Activated naive CD8-positive, alpha-beta T cell treated with anti-CD3 and anti-CD28 coated beads, Interleukin-2, amount 10 ng/mL, durations not matched to agents 7 days and 5 days (primary cell): ENCODE measurements around the gene VSTM4. TPM values are rescaled to one million over a fixed set of nuclear protein-coding genes. Genes with fewer than 3 reads are reported as not detected.

ENCODE experiments used
- ATAC-seq: fragments of 150-1000 bp; cut with Tn5 transposase; one replicate; pipeline ENCODE4 v1.10.0; 2021; ENCODE audit warnings: low read depth, moderate library complexity
- POLR2A ChIA-PET: fragments of 350-600 bp; sonication (Branson Sonifier 250); formaldehyde crosslinking; loops from one replicate; lab custom pipeline; 2021; ENCODE audit warnings: antibody characterized with exemption; lab: Charles Lee
- DNase-seq: peaks from one replicate; pipeline ENCODE4 v3.0.0; 2021
- H3K27ac Mint-ChIP-seq: one replicate; pipeline ENCODE4 v1.8.0; 2022; ENCODE audit warnings: mild to moderate bottlenecking, mixed read lengths
- H3K27me3 Mint-ChIP-seq: one replicate; pipeline ENCODE4 v1.8.0; 2022; ENCODE audit warnings: mild to moderate bottlenecking, moderate library complexity, mixed read lengths
- H3K36me3 Mint-ChIP-seq: one replicate; pipeline ENCODE4 v1.8.0; 2021; ENCODE audit warnings: mild to moderate bottlenecking, mixed read lengths
- H3K4me1 Mint-ChIP-seq: one replicate; pipeline ENCODE4 v1.8.0; 2021; ENCODE audit warnings: mixed read lengths
- H3K4me3 Mint-ChIP-seq: one replicate; pipeline ENCODE4 v1.8.0; 2022; ENCODE audit warnings: mild to moderate bottlenecking, moderate library complexity, mixed read lengths
- H3K9me3 Mint-ChIP-seq: one replicate; pipeline ENCODE4 v1.8.0; 2021; ENCODE audit warnings: mixed read lengths
- total RNA-seq, 2 experiments: library from RNA; stranded (reverse); gene quantifications; one replicate each; pipeline ENCODE4 v1.2.3, GENCODE V29; 2021

The VSTM4 gene
- total RNA-seq, 2 experiments from 2014 or later, result not detected

DNA sequence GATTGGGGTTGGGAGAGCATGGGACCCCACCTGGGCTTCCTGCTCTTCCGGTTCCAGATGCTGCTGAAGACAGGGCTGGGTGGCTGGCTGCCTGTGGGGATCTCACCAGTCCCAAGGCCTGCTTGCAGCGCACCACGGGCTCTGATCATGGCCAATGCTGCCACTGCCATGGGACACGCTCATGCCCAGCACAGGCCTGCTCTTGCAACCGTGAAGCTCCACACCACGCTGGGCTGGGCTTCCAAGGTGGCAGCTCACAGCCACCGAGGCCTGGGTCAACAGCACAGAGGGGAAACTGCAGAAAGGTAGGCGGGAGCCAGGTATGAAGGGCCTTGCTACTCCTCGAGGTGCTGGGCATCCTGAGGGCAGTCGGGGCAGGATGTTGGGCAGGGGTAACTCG lies 103.6 kb downstream of the VSTM4 start:
- Mint-ChIP-seq H3K27ac (no peak overlapping the region), H3K36me3 (no peaks in the 10 kb centered on the region), H3K4me1 (no peaks in the 10 kb centered on the region), H3K9me3 (no peaks in the 10 kb centered on the region), H3K4me3 (no peak overlapping the region), H3K27me3 (peaks cover 4% of the 10 kb centered on the region)
- DNase-seq, result no peak
- POLR2A ChIA-PET, result no interaction called here
- no peak for ATAC-seq

GRCh38 chr10:49010865-49011264 lies 104.5 kb downstream of the VSTM4 start:
- no peak overlapping the region for H3K27ac Mint-ChIP-seq
- POLR2A ChIA-PET, result no interaction called here
- no peaks in the 10 kb centered on the region for H3K9me3 Mint-ChIP-seq
- ATAC-seq (no peak), DNase-seq (no peak)
- no peak overlapping the region for H3K4me3 Mint-ChIP-seq
- H3K4me1 Mint-ChIP-seq, result no peaks in the 10 kb centered on the region
- peaks cover 4% of the 10 kb centered on the region for H3K27me3 Mint-ChIP-seq
- no peaks in the 10 kb centered on the region for H3K36me3 Mint-ChIP-seq

GRCh38 chr10:49010295-49010694 lies 105.0 kb downstream of the VSTM4 start:
- Mint-ChIP-seq H3K27me3 (peaks cover 4% of the 10 kb centered on the region), H3K9me3 (no peaks in the 10 kb centered on the region), H3K27ac (no peak overlapping the region), H3K36me3 (no peaks in the 10 kb centered on the region), H3K4me1 (no peaks in the 10 kb centered on the region), H3K4me3 (no peak overlapping the region)
- DNase-seq (no peak), ATAC-seq (no peak)
- POLR2A ChIA-PET, result no interaction called here

- Mint-ChIP-seq H3K4me3 (no peak overlapping the region), H3K9me3 (no peaks in the 10 kb centered on the region), H3K4me1 (no peaks in the 10 kb centered on the region), H3K36me3 (no peaks in the 10 kb centered on the region), H3K27me3 (peaks cover 1% of the 10 kb centered on the region), H3K27ac (no peak overlapping the region)
- DNase-seq, result no peak
- ATAC-seq, result no peak
- POLR2A ChIA-PET, result no interaction called here
These were observed 105.9 kb downstream of the VSTM4 start for GRCh38 chr10:49009199-49009979.

DNA sequence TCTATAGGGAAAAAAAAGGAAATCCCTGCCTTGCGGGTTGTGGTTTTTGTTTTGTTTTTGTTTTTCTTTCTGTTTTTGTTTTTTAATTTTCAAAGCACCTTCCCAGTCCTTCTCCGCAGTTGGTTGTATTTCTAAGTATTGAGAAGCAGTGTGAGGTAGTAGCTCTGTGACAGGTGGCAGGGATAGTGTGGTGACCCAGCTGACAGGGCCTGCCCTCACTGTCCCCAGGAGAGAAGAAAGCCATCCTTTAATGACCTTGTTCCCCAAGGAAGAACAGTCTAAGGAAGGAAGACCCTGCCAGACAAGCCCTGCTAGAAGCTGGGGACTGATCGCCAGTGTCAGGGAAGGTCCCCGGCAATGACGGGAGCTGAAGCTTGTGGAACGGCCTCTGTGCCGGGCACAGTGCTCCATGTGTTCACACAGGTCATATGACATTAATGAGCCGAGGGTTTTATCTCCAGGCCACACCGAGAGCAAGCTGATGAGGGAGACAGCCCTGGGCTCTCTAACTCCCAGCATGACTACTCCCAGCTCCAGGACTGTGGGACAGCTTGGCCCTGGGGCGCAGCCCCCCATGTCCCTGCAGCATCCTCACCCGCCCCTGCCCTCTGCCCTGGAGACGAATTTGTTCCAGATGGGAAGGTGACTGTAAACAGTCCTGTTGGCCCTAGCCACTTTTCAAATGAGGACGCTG lies 106.7 kb downstream of the VSTM4 start:
- no peak overlapping the region for H3K4me3 Mint-ChIP-seq
- POLR2A ChIA-PET, result no interaction called here
- H3K4me1 Mint-ChIP-seq, result no peaks in the 10 kb centered on the region
- H3K27ac Mint-ChIP-seq, result no peak overlapping the region
- H3K36me3 Mint-ChIP-seq, result no peaks in the 10 kb centered on the region
- DNase-seq (no peak), ATAC-seq (no peak)
- H3K27me3 Mint-ChIP-seq, result peaks cover 1% of the 10 kb centered on the region
- H3K9me3 Mint-ChIP-seq, result no peaks in the 10 kb centered on the region

DNA sequence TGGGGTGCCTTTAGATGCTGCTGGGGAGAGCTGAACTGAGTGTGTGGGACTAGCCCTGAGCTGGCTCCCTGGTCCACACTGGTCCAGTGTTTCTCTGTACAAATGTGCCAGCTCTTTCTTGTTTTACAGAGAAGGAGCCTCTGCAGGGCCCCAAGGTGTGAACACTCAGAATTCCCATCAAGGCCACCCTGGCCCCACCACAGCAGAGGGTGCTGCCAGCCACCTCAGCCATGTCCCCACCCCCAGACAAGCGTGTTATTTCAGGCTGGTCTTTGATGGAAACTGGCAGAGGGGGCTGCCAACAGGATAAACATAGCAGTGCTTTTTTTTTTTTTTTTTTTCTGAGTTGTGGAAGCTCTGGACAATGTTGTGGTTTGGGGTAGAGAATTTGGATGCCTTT lies 107.2 kb downstream of the VSTM4 start:
- DNase-seq (no peak), ATAC-seq (no peak)
- H3K27me3 Mint-ChIP-seq, result peaks cover 1% of the 10 kb centered on the region
- POLR2A ChIA-PET, result no interaction called here
- no peaks in the 10 kb centered on the region for H3K36me3 Mint-ChIP-seq
- no peak overlapping the region for H3K27ac Mint-ChIP-seq
- no peak overlapping the region for H3K4me3 Mint-ChIP-seq
- no peaks in the 10 kb centered on the region for H3K9me3 Mint-ChIP-seq
- no peaks in the 10 kb centered on the region for H3K4me1 Mint-ChIP-seq

GRCh38 chr10:49007129-49007528 lies 108.2 kb downstream of the VSTM4 start:
- DNase-seq, result no peak
- Mint-ChIP-seq H3K36me3 (no peaks in the 10 kb centered on the region), H3K9me3 (no peaks in the 10 kb centered on the region), H3K4me3 (no peak overlapping the region), H3K4me1 (no peaks in the 10 kb centered on the region), H3K27me3 (peaks cover 1% of the 10 kb centered on the region), H3K27ac (no peak overlapping the region)
- POLR2A ChIA-PET, result no interaction called here
- no peak for ATAC-seq

DNA sequence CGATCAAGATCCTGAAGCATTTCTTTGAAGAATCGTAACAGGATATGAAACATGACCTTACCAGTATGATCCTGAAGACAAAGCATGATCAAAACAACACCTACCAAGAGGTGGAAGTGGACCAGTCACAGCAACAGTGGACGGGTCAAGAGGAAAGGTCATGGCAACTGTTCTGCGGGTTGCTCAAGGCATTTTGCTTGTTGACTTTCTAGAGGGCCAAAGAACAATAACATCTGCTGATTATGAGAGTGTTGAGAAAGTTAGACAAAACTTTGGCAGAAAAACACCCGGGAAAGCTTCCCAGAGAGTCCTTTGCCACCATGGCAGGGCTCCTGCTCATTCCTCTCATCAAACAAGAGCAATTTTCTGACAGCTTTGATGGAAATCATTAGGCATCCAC lies 110.1 kb downstream of the VSTM4 start:
- no peaks in the 10 kb centered on the region for H3K36me3 Mint-ChIP-seq
- H3K4me3 Mint-ChIP-seq, result no peak overlapping the region
- no peak overlapping the region for H3K27ac Mint-ChIP-seq
- POLR2A ChIA-PET, result no interaction called here
- DNase-seq, result no peak
- no peaks in the 10 kb centered on the region for H3K9me3 Mint-ChIP-seq
- H3K27me3 Mint-ChIP-seq, result peaks cover 1% of the 10 kb centered on the region
- H3K4me1 Mint-ChIP-seq, result no peaks in the 10 kb centered on the region
- ATAC-seq, result no peak

DNA sequence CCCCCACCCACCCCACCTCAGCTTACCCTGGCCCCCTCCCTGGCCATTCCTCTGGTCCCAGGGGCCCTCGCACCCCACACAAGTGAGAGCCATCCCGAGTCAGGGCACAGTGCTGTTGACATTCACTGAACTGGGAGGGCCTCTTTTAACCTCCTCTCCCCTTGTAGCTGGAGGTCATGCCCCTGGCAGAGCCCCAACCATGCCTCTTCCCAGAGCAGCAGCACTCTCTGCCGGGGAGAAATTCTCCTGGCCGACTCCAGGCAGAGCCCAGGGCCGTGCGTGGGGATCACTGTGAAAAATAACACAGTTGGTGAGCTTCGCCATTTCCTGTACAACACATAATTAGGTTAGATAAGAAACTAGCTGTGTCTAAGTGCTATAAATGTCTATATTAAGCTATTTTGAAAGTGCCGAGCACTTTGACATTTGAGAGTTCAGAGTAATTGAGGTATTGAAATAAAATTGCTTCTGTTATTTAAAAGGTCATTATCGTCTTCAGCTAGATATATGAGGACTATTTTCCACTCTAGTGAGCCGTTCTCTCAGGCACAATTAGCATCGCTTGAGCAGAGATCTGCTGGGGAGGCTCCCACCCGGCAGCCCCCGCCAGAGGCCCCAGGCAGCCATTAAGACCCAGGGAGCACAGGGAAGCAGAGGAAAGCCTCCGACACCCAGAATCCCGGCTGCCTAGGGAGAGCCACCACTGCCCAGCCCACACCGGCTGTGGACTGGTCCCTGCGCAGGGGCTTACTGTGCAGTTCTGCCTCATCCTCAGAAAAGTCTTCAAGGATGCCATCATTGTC lies 113.3 kb downstream of the VSTM4 start:
- Mint-ChIP-seq H3K9me3 (no peaks in the 10 kb centered on the region), H3K36me3 (no peaks in the 10 kb centered on the region), H3K4me1 (no peaks in the 10 kb centered on the region), H3K4me3 (no peak overlapping the region), H3K27ac (no peak overlapping the region), H3K27me3 (no peaks in the 10 kb centered on the region)
- DNase-seq (no peak), ATAC-seq (no peak)
- POLR2A ChIA-PET, result no interaction called here

- Mint-ChIP-seq H3K9me3 (no peaks in the 10 kb centered on the region), H3K4me3 (no peak overlapping the region), H3K36me3 (no peaks in the 10 kb centered on the region), H3K27me3 (no peaks in the 10 kb centered on the region), H3K27ac (no peak overlapping the region), H3K4me1 (no peaks in the 10 kb centered on the region)
- no peak for ATAC-seq
- POLR2A ChIA-PET, result no interaction called here
- no peak for DNase-seq
These were observed 113.9 kb downstream of the VSTM4 start for GRCh38 chr10:49001402-49001801.

DNA sequence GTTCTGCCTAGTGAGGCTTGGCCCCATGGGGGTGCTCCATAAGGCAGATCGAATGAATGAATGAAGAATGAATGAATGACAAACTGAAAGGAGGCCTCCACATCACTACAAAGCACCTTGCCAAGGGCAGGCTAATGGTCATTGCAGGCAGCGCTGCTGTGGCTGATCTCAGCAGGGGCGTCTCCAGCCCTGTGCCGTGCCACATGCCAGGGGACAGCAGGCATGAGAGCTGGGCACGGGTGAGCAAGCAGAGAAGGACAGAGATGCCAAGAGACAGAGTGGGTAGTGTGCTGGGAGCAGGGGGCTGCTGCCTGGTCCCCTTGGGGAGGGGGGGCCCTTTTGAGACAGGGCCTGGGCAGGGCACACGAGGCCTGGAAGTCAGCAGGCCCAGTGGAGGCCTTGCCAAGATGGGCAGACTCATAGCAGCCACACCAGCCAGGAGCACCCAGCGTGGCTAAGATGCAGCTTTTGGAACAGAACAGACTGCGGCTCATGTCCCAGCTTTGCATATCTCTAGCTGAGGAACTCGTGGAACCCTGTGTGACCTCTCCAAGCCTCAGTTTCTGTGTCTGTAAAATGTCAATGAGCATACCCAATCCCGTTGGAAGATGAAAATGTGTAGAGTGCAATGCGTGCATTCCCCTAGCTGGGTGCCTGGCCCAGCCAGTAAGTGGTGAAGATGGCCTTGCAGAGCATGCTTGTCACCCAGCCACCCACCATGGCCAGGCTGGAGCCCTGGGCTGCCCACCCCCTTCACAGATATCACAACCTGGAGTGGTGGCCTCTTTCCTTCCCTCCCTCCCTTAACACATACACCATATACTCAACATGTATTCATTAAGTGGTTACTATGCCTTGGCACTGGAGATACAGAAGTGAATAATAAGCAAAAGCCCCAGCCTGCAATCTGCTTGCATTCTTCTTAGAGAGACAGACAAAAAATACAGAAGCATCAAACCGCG lies 114.6 kb downstream of the VSTM4 start:
- no peaks in the 10 kb centered on the region for H3K4me1 Mint-ChIP-seq
- DNase-seq, result no peak
- no peaks in the 10 kb centered on the region for H3K9me3 Mint-ChIP-seq
- H3K36me3 Mint-ChIP-seq, result no peaks in the 10 kb centered on the region
- POLR2A ChIA-PET, result no interaction called here
- H3K27me3 Mint-ChIP-seq, result peaks cover under 1% of the 10 kb centered on the region
- H3K4me3 Mint-ChIP-seq, result no peak overlapping the region
- H3K27ac Mint-ChIP-seq, result no peak overlapping the region
- ATAC-seq, result no peak

- POLR2A ChIA-PET, result interaction anchor here (0.6 kb wide), 1 partner anchor 51 kb away, joined by 3 read pairs; no protein-coding TSS in a partner anchor
- no peaks in the 10 kb centered on the region for H3K9me3 Mint-ChIP-seq
These were observed 116.0 kb downstream of the VSTM4 start for GRCh38 chr10:48999346-48999745.

GRCh38 chr10:48996329-48996728 lies 119.0 kb downstream of the VSTM4 start:
- POLR2A ChIA-PET, result no interaction called here
- Mint-ChIP-seq H3K36me3 (no peaks in the 10 kb centered on the region), H3K4me1 (no peaks in the 10 kb centered on the region), H3K27me3 (peaks cover 12% of the 10 kb centered on the region), H3K27ac (no peak overlapping the region), H3K4me3 (no peak overlapping the region), H3K9me3 (no peaks in the 10 kb centered on the region)
- DNase-seq, result no peak
- ATAC-seq, result no peak

More at GRCh38 chr10:48999346-48999745, 116.0 kb downstream of the VSTM4 start:
- ATAC-seq (no peak), DNase-seq (no peak)
- Mint-ChIP-seq H3K27me3 (peaks cover 10% of the 10 kb centered on the region), H3K27ac (no peak overlapping the region), H3K4me1 (no peaks in the 10 kb centered on the region), H3K4me3 (no peak overlapping the region), H3K36me3 (no peaks in the 10 kb centered on the region)
